HL-60 (cell line): ENCODE data around the gene CRYBA4.

ENCODE experiments used
- POLR2AphosphoS5 ChIP-seq: IDR thresholded peaks from 2 replicates; pipeline ENCODE4 v1.6.1; 2012; ENCODE audit warnings: low read depth
- TF ChIP-seq, protein P1 (sequence below): IDR thresholded peaks from 2 replicates; pipeline ENCODE4 v1.6.1; 2012; ENCODE audit warnings: low read depth; ENCODE audit not compliant: insufficient replicate concordance
- TF ChIP-seq, protein P2 (sequence below): IDR thresholded peaks from one replicate; pipeline ENCODE4 v1.5.1; 2011; ENCODE audit warnings: low read length, control low read depth, inconsistent platforms; ENCODE audit not compliant: insufficient read depth

- TF ChIP-seq, protein P1, sequence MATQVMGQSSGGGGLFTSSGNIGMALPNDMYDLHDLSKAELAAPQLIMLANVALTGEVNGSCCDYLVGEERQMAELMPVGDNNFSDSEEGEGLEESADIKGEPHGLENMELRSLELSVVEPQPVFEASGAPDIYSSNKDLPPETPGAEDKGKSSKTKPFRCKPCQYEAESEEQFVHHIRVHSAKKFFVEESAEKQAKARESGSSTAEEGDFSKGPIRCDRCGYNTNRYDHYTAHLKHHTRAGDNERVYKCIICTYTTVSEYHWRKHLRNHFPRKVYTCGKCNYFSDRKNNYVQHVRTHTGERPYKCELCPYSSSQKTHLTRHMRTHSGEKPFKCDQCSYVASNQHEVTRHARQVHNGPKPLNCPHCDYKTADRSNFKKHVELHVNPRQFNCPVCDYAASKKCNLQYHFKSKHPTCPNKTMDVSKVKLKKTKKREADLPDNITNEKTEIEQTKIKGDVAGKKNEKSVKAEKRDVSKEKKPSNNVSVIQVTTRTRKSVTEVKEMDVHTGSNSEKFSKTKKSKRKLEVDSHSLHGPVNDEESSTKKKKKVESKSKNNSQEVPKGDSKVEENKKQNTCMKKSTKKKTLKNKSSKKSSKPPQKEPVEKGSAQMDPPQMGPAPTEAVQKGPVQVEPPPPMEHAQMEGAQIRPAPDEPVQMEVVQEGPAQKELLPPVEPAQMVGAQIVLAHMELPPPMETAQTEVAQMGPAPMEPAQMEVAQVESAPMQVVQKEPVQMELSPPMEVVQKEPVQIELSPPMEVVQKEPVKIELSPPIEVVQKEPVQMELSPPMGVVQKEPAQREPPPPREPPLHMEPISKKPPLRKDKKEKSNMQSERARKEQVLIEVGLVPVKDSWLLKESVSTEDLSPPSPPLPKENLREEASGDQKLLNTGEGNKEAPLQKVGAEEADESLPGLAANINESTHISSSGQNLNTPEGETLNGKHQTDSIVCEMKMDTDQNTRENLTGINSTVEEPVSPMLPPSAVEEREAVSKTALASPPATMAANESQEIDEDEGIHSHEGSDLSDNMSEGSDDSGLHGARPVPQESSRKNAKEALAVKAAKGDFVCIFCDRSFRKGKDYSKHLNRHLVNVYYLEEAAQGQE: no peak
- TF ChIP-seq POLR2AphosphoS5: no peak
- TF ChIP-seq, protein P2, sequence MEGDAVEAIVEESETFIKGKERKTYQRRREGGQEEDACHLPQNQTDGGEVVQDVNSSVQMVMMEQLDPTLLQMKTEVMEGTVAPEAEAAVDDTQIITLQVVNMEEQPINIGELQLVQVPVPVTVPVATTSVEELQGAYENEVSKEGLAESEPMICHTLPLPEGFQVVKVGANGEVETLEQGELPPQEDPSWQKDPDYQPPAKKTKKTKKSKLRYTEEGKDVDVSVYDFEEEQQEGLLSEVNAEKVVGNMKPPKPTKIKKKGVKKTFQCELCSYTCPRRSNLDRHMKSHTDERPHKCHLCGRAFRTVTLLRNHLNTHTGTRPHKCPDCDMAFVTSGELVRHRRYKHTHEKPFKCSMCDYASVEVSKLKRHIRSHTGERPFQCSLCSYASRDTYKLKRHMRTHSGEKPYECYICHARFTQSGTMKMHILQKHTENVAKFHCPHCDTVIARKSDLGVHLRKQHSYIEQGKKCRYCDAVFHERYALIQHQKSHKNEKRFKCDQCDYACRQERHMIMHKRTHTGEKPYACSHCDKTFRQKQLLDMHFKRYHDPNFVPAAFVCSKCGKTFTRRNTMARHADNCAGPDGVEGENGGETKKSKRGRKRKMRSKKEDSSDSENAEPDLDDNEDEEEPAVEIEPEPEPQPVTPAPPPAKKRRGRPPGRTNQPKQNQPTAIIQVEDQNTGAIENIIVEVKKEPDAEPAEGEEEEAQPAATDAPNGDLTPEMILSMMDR: no peak
Measured at GRCh38 chr22:26660356-26660755, 38.6 kb downstream of the CRYBA4 start.
